GM08714 (cell line): ENCODE measurements around the gene AGPAT4.
A peak's percentile ranks its signal among the peaks of the same experiment; 100 is the strongest.
"Not testable (repeated sequence)": the region's sequence is repeated elsewhere in the genome, so short reads cannot be mapped to it uniquely, and the experiment has no call there.

Source experiments
- H3K4me3 ChIP-seq: fragments of 200-500 bp; sonication (Bioruptor generic); 2 replicates; pipeline ENCODE4 v1.5.1; 2014; ENCODE audit warnings: mild to moderate bottlenecking, low read length, inconsistent platforms
- ZNF274 ChIP-seq: IDR thresholded peaks from 2 replicates; pipeline ENCODE4 v1.6.1; 2012; ENCODE audit warnings: mild to moderate bottlenecking, low read depth, low read length

Gene AGPAT4

GRCh38 chr6:161273752-161274487 is at the start of gene AGPAT4:
TSS of gene AGPAT4 (minus strand) at chr6:161274061. CDS start at chr6:161232213, 41,848 bp downstream.
- TF ChIP-seq ZNF274 = no peak

GRCh38 chr6:161319231-161319630 is 45.4 kb upstream of the AGPAT4 start:
- TF ChIP-seq ZNF274 = no peak
- H3K4me3 ChIP-seq = no peak overlapping the region

More at GRCh38 chr6:161273752-161274487, at the start of gene AGPAT4:
- H3K4me3 ChIP-seq = peak within 1 kb of the TSS; percentile 80

- no peak for TF ChIP-seq ZNF274
- no peak overlapping the region for H3K4me3 ChIP-seq
These were observed 44.6 kb upstream of the AGPAT4 start for GRCh38 chr6:161318456-161318855.

- TF ChIP-seq ZNF274 = no peak
- no peak overlapping the region for H3K4me3 ChIP-seq
These were observed 42.7 kb upstream of the AGPAT4 start for GRCh38 chr6:161316531-161316930.

- not testable (repeated sequence) for H3K4me3 ChIP-seq
These were observed 41.5 kb upstream of the AGPAT4 start for GRCh38 chr6:161315246-161315917.

- not testable (repeated sequence) for H3K4me3 ChIP-seq
These were observed 40.8 kb upstream of the AGPAT4 start for GRCh38 chr6:161314541-161315245.

GRCh38 chr6:161313940-161314509 is 40.2 kb upstream of the AGPAT4 start:
- TF ChIP-seq ZNF274 = no peak
- H3K4me3 ChIP-seq = no peak overlapping the region

GRCh38 chr6:161313475-161313874 is 39.6 kb upstream of the AGPAT4 start:
- H3K4me3 ChIP-seq = not testable (repeated sequence)

GRCh38 chr6:161309774-161310173 is 35.9 kb upstream of the AGPAT4 start:
- not testable (repeated sequence) for H3K4me3 ChIP-seq

- TF ChIP-seq ZNF274 = no peak
- H3K4me3 ChIP-seq = no peak overlapping the region
These were observed 34.3 kb upstream of the AGPAT4 start for GRCh38 chr6:161308075-161308655.

GRCh38 chr6:161305860-161306259 is 32.0 kb upstream of the AGPAT4 start:
- TF ChIP-seq ZNF274 = no peak
- H3K4me3 ChIP-seq = no peak overlapping the region

GRCh38 chr6:161303628-161304340 is 29.9 kb upstream of the AGPAT4 start:
- TF ChIP-seq ZNF274 = no peak
- no peak overlapping the region for H3K4me3 ChIP-seq

- TF ChIP-seq ZNF274 = no peak
These were observed 29.1 kb upstream of the AGPAT4 start for GRCh38 chr6:161302949-161303348.

GRCh38 chr6:161301338-161301737 is 27.5 kb upstream of the AGPAT4 start:
- H3K4me3 ChIP-seq = no peak overlapping the region
- no peak for TF ChIP-seq ZNF274

More at GRCh38 chr6:161302949-161303348, 29.1 kb upstream of the AGPAT4 start:
- H3K4me3 ChIP-seq = no peak overlapping the region
